ENCODE results near the gene GRID2. TPM values are rescaled to one million over a fixed set of nuclear protein-coding genes. Genes with fewer than 3 reads are reported as not detected.

GRID2 gene
- total RNA-seq, 2 donors from 2014 or later, result 27.3 to 40.4 TPM

- Histone ChIP-seq H3K9me3 (ENCODE audit: control insufficient read depth, low read length) (no peaks in the 10 kb centered on the region), H3K36me3 (ENCODE audit: control insufficient read depth, insufficient read depth, low read length) (no peaks in the 10 kb centered on the region), H3K4me3 (ENCODE audit: low read length) (no peak overlapping the region), H3K9ac (ENCODE audit: extremely low read depth, low read length, poor library complexity, severe bottlenecking) (no peak overlapping the region), H3K4me1 (ENCODE audit: control insufficient read depth, insufficient read depth, low read length) (no peaks in the 10 kb centered on the region), H3K27ac (ENCODE audit: low read depth, low read length) (no peak overlapping the region), H3K27me3 (ENCODE audit: control insufficient read depth, insufficient read depth, low read length, poor library complexity, severe bottlenecking) (no peaks in the 10 kb centered on the region)
- H3K9me3 Mint-ChIP-seq, result peaks cover 3% of the 10 kb centered on the region
- H3K36me3 Mint-ChIP-seq (ENCODE audit: low read depth), result peaks cover 2% of the 10 kb centered on the region
- H3K27ac Mint-ChIP-seq, result no peak overlapping the region
- H3K4me3 Mint-ChIP-seq, result no peak overlapping the region
- no peak for DNase-seq
- no peak for TF ChIP-seq CTCF (conservative IDR thresholded peaks at IDR 0.05)
- H3K27me3 Mint-ChIP-seq (ENCODE audit: insufficient read depth), result peaks cover 1% of the 10 kb centered on the region
- no peaks in the 10 kb centered on the region for H3K4me1 Mint-ChIP-seq
These were observed 879.8 kb downstream of the GRID2 start for GRCh38 chr4:93183576-93183975.

DNA sequence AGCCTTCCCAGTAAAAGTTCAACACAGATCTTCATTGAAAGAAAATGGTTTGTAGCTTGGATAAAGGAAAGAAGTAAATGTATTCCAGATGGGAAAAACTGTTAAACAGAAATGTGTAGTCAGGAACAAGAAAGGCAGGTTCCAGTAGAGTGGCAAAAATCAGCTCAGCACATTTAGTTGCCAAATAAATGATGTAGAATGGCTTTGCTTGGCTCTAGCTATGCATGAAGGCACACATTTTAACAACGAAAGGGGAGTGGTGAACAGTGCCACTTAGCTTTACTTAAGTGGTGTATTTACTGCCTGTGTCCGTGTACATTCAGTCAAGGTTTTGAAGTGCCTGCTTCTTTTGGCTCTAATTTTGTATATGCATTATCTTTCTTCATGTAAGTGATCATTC lies 880.3 kb downstream of the GRID2 start:
- Histone ChIP-seq H3K27me3 (ENCODE audit: control insufficient read depth, insufficient read depth, low read length, poor library complexity, severe bottlenecking) (no peaks in the 10 kb centered on the region), H3K4me3 (ENCODE audit: low read length) (no peak overlapping the region), H3K27ac (ENCODE audit: low read depth, low read length) (no peak overlapping the region), H3K36me3 (ENCODE audit: control insufficient read depth, insufficient read depth, low read length) (no peaks in the 10 kb centered on the region), H3K4me1 (ENCODE audit: control insufficient read depth, insufficient read depth, low read length) (no peaks in the 10 kb centered on the region), H3K9ac (ENCODE audit: extremely low read depth, low read length, poor library complexity, severe bottlenecking) (no peak overlapping the region), H3K9me3 (ENCODE audit: control insufficient read depth, low read length) (no peaks in the 10 kb centered on the region)
- no peak for TF ChIP-seq CTCF (conservative IDR thresholded peaks at IDR 0.05)
- H3K4me1 Mint-ChIP-seq, result no peaks in the 10 kb centered on the region
- 88% methylated on average over 2 of the region's 2 CpGs; no CpG with 5 or more reads in 1 of the 2 experiments for WGBS, 2 experiments (ENCODE audit: insufficient coverage in 1 of 2, insufficient read length in 1 of 2)
- DNase-seq, result no peak
- H3K9me3 Mint-ChIP-seq, result peaks cover 3% of the 10 kb centered on the region
- peaks cover 1% of the 10 kb centered on the region for H3K27me3 Mint-ChIP-seq (ENCODE audit: insufficient read depth)
- no peak overlapping the region for H3K4me3 Mint-ChIP-seq
- H3K27ac Mint-ChIP-seq, result no peak overlapping the region
- peaks cover 2% of the 10 kb centered on the region for H3K36me3 Mint-ChIP-seq (ENCODE audit: low read depth)

DNA sequence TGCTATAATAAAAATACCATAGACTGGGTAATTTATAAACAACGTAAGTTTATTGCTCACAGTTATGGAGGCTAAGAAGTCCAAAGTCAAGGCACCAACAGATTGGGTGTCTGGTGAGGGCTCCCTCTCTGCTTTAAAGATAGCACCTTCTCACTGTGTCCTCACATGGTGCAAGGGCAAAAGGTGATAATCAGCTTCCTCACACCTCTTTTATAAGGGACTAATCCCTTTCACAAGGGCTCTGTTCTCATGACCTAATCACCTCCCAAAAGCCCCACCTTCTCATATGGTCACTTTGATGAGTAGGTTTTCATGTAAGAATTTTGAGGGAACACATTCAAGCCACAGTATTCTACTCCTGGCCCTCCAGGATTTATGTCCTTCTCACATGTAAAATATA lies 883.1 kb downstream of the GRID2 start:
- Histone ChIP-seq H3K36me3 (ENCODE audit: control insufficient read depth, insufficient read depth, low read length) (no peaks in the 10 kb centered on the region), H3K27me3 (ENCODE audit: control insufficient read depth, insufficient read depth, low read length, poor library complexity, severe bottlenecking) (no peaks in the 10 kb centered on the region), H3K9me3 (ENCODE audit: control insufficient read depth, low read length) (no peaks in the 10 kb centered on the region), H3K9ac (ENCODE audit: extremely low read depth, low read length, poor library complexity, severe bottlenecking) (no peak overlapping the region), H3K4me3 (ENCODE audit: low read length) (no peak overlapping the region), H3K27ac (ENCODE audit: low read depth, low read length) (no peak overlapping the region), H3K4me1 (ENCODE audit: control insufficient read depth, insufficient read depth, low read length) (no peaks in the 10 kb centered on the region)
- WGBS, 2 experiments (ENCODE audit: insufficient coverage in 1 of 2, insufficient read length in 1 of 2), result 100% methylated on average over 1 of the region's 1 CpG; no CpG with 5 or more reads in 1 of the 2 experiments
- H3K36me3 Mint-ChIP-seq (ENCODE audit: low read depth), result peaks cover 2% of the 10 kb centered on the region
- peak; percentile 65 for DNase-seq
- H3K27ac Mint-ChIP-seq, result no peak overlapping the region
- H3K4me1 Mint-ChIP-seq, result no peaks in the 10 kb centered on the region
- H3K9me3 Mint-ChIP-seq, result peaks cover 3% of the 10 kb centered on the region
- H3K27me3 Mint-ChIP-seq (ENCODE audit: insufficient read depth), result peaks cover 1% of the 10 kb centered on the region
- no peak overlapping the region for H3K4me3 Mint-ChIP-seq
- TF ChIP-seq CTCF (conservative IDR thresholded peaks at IDR 0.05), result no peak
